B cell (primary cell): Measurements from ENCODE around the gene ZNF574. TPM values are rescaled to one million over a fixed set of nuclear protein-coding genes. Genes with fewer than 3 reads are reported as not detected.
"Not testable (repeated sequence)": the region's sequence is repeated elsewhere in the genome, so short reads cannot be mapped to it uniquely, and the experiment has no call there.

Experiments used
- ATAC-seq: fragments of 200-7000 bp; cut with Tn5 transposase; one replicate; pipeline ENCODE4 v1.10.0; 2021; ENCODE audit warnings: low read depth, mild to moderate bottlenecking, moderate number of reproducible peaks, moderate library complexity
- CTCF ChIA-PET: fragments of 350-600 bp; sonication (Branson Sonifier 250); formaldehyde crosslinking; loops from one replicate; lab custom pipeline; 2021; ENCODE audit warnings: antibody characterized with exemption, inconsistent platforms; lab: Charles Lee
- POLR2A ChIA-PET: fragments of 350-600 bp; sonication (Branson Sonifier 250); formaldehyde crosslinking; loops from one replicate; lab custom pipeline; 2021; ENCODE audit warnings: antibody characterized with exemption; lab: Charles Lee
- DNase-seq: peaks from one replicate; pipeline ENCODE4 v3.0.0; 2013
- H2AFZ ChIP-seq: 2 replicates; pipeline ENCODE4 v1.6.1; 2012; ENCODE audit warnings: mild to moderate bottlenecking, low read depth, low read length; ENCODE audit not compliant: insufficient read depth, poor library complexity, severe bottlenecking
- H3K27ac ChIP-seq, 2 donors: 1 replicate in 1 of 2; 2 replicates in 1 of 2; pipeline ENCODE4 v1.5.1; 2012 to 2013; ENCODE audit warnings: low read length in 2 of 2, mild to moderate bottlenecking in 2 of 2, moderate library complexity in 1 of 2
- H3K27me3 ChIP-seq, 4 experiments: fragments of 200-600 bp in 1 of 4; sonication (generic) in 1 of 4; replicated peaks in 1 of 4; 1 replicate in 2 of 4; 2 replicates in 2 of 4; pipeline versions ENCODE4 v1.6.1 to v1.7.0; 2013 to 2016; ENCODE audit warnings: low read length in 3 of 4, mild to moderate bottlenecking in 2 of 4, mixed read lengths in 1 of 4, moderate library complexity in 1 of 4; ENCODE audit not compliant: insufficient read depth in 4 of 4, control insufficient read depth in 3 of 4; ENCODE audit errors: control extremely low read depth in 1 of 4
- H3K36me3 ChIP-seq, 2 experiments: replicated peaks in 1 of 2; 1 replicate in 1 of 2; 2 replicates in 1 of 2; pipeline versions ENCODE4 v1.6.1 to v1.7.1; 2013; ENCODE audit warnings: low read length in 1 of 2; ENCODE audit not compliant: insufficient read depth in 2 of 2, control insufficient read depth in 1 of 2; ENCODE audit errors: control extremely low read depth in 1 of 2, extremely low read depth in 1 of 2
- H3K4me1 ChIP-seq, 2 donors: fragments of 200-600 bp in 1 of 2; sonication (generic) in 1 of 2; 1 replicate in 1 of 2; 2 replicates in 1 of 2; pipeline versions ENCODE4 v1.5.1 to v1.6.1; 2013 to 2017; ENCODE audit warnings: low read length in 2 of 2; ENCODE audit not compliant: control insufficient read depth in 2 of 2, insufficient read depth in 2 of 2
- H3K4me2 ChIP-seq: replicated peaks from 2 replicates; pipeline ENCODE3; 2012; ENCODE audit warnings: mild to moderate bottlenecking, low read depth, low read length; ENCODE audit not compliant: poor library complexity, severe bottlenecking
- H3K4me3 ChIP-seq, 5 experiments: fragments of 200-600 bp in 1 of 5; sonication (generic) in 1 of 5; 1 replicate in 3 of 5; 2 replicates in 2 of 5; pipeline versions ENCODE4 v1.5.1 to v1.7.0; 2011 to 2016; ENCODE audit warnings: low read length in 4 of 5, mild to moderate bottlenecking in 4 of 5, low read depth in 2 of 5, control low read depth in 1 of 5, moderate library complexity in 1 of 5; ENCODE audit not compliant: insufficient read depth in 1 of 5; ENCODE audit errors: control extremely low read depth in 1 of 5, extremely low read depth in 1 of 5
- H3K79me2 ChIP-seq: fragments of 200-600 bp; sonication (generic); one replicate; pipeline ENCODE4 v1.6.0; 2016; ENCODE audit warnings: low read length; ENCODE audit not compliant: control insufficient read depth, insufficient read depth
- H3K9ac ChIP-seq: fragments of 200-600 bp; sonication (generic); 2 replicates; pipeline ENCODE4 v1.6.1; 2017; ENCODE audit warnings: mild to moderate bottlenecking, low read length, moderate library complexity
- H3K9me3 ChIP-seq, 3 donors: one replicate each; pipeline versions ENCODE4 v1.6.1 to v1.7.1; 2013; ENCODE audit warnings: low read length in 2 of 3; ENCODE audit not compliant: control insufficient read depth in 2 of 3, insufficient read depth in 1 of 3; ENCODE audit errors: control extremely low read depth in 1 of 3
- H4K20me1 ChIP-seq: 2 replicates; pipeline ENCODE4 v1.6.0; 2012; ENCODE audit warnings: mild to moderate bottlenecking, low read length; ENCODE audit not compliant: insufficient read depth, control insufficient read depth, poor library complexity, severe bottlenecking
- H3K27ac Mint-ChIP-seq: one replicate; pipeline ENCODE4 v1.8.0; 2021; ENCODE audit warnings: mixed read lengths
- H3K27me3 Mint-ChIP-seq: one replicate; pipeline ENCODE4 v1.8.0; 2021; ENCODE audit warnings: mixed read lengths
- H3K4me1 Mint-ChIP-seq: one replicate; pipeline ENCODE4 v1.8.0; 2021; ENCODE audit warnings: mixed read lengths
- H3K4me3 Mint-ChIP-seq: one replicate; pipeline ENCODE4 v1.8.0; 2021; ENCODE audit warnings: mixed read lengths
- H3K9me3 Mint-ChIP-seq: one replicate; pipeline ENCODE4 v1.8.0; 2022; ENCODE audit warnings: mixed read lengths; ENCODE audit not compliant: insufficient read depth
- EZH2 ChIP-seq: IDR thresholded peaks from 2 replicates; pipeline ENCODE4 v1.6.1; 2012; ENCODE audit warnings: borderline replicate concordance, low read depth, mild to moderate bottlenecking, moderate library complexity, low read length; ENCODE audit not compliant: insufficient read depth, poor library complexity, severe bottlenecking
- WGBS: methylation state at CpG from one replicate; pipeline ENCODE4 v1.1.5; 2013; ENCODE audit warnings: missing lambda C conversion rate; ENCODE audit not compliant: insufficient coverage; 5-methylcytosine and 5-hydroxymethylcytosine counted together
- intact Hi-C: fragments of 100-400 bp; cut with micrococcal nuclease; formaldehyde crosslinking; loops from one replicate; pipeline ENCODE4 v1.10.0; 2022
- polyA plus RNA-seq: library from polyadenylated mRNA; depleted of rRNA; stranded (reverse); fragments of >200 nt; gene quantifications from 2 replicates; pipeline ENCODE4 v1.2.3, GENCODE V29; 2012
- total RNA-seq, 2 donors: library from RNA; stranded (reverse); fragments of 120-200 nt in 1 of 2; gene quantifications; 1 replicate in 1 of 2; 2 replicates in 1 of 2; pipeline versions ENCODE4 v1.2.3 to v1.2.4, GENCODE V29; 2013 to 2022
- TF ChIP-seq, protein P1 (sequence below): fragments of 200-600 bp; IDR thresholded peaks from one replicate; pipeline ENCODE4 v1.8.0; 2022; ENCODE audit warnings: antibody characterized with exemption, mild to moderate bottlenecking

The ZNF574 gene
- total and polyA plus RNA-seq, 2 donors (not counting 1 experiment from before 2014, with no cell fraction given) = 27.4 to 29.1 TPM

DNA sequence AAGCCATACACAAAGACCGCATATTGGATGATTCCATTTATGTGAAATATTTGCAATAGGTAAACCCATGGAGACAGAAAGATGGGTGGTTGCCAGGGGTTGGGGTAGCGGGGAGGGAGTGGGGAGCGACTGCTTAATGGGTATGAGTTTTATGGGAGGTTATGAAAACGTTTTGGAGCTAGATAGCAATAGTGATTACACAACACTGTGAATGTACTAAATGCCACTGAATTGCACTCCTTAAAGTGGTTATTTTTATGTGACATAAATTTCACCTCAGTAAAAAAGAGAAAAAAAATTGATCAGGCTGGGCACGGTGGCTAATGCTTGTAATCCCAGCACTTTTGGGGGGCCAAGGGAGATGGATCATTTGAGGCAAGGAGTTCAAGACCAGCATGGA lies 42.6 kb upstream of the ZNF574 start:
- Histone ChIP-seq H2AFZ (no peak overlapping the region), H3K4me1 (peaks cover 0 to 5% of the 10 kb centered on the region in 2 donors), H3K27ac (no peak overlapping the region), H4K20me1 (no peaks in the 10 kb centered on the region), H3K36me3 (no peaks in the 10 kb centered on the region), H3K79me2 (no peaks in the 10 kb centered on the region), H3K4me2 (no peak overlapping the region), H3K9me3 (no peaks in the 10 kb centered on the region), H3K4me3 (no peak overlapping the region), H3K27me3 (peaks cover 0 to 6% (median 0%) of the 10 kb centered on the region in 4 experiments), H3K9ac (no peak overlapping the region)
- no peak overlapping the region for H3K4me3 Mint-ChIP-seq
- intact Hi-C loops = no loop called here
- H3K9me3 Mint-ChIP-seq = no peaks in the 10 kb centered on the region
- TF ChIP-seq EZH2 = no peak
- TF ChIP-seq, protein P1, sequence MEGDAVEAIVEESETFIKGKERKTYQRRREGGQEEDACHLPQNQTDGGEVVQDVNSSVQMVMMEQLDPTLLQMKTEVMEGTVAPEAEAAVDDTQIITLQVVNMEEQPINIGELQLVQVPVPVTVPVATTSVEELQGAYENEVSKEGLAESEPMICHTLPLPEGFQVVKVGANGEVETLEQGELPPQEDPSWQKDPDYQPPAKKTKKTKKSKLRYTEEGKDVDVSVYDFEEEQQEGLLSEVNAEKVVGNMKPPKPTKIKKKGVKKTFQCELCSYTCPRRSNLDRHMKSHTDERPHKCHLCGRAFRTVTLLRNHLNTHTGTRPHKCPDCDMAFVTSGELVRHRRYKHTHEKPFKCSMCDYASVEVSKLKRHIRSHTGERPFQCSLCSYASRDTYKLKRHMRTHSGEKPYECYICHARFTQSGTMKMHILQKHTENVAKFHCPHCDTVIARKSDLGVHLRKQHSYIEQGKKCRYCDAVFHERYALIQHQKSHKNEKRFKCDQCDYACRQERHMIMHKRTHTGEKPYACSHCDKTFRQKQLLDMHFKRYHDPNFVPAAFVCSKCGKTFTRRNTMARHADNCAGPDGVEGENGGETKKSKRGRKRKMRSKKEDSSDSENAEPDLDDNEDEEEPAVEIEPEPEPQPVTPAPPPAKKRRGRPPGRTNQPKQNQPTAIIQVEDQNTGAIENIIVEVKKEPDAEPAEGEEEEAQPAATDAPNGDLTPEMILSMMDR = no peak
- peaks cover 12% of the 10 kb centered on the region for H3K27me3 Mint-ChIP-seq
- peaks cover 6% of the 10 kb centered on the region for H3K4me1 Mint-ChIP-seq
- ATAC-seq = no peak
- 95% methylated on average over 2 of the region's 5 CpGs for WGBS
- CTCF ChIA-PET = interaction anchor here (1.2 to 2.0 kb wide), 3 partner anchors 31 to 280 kb away, joined by 3 to 13 read pairs (median 3); partner anchors contain the start of gene RPS19
- no peak overlapping the region for H3K27ac Mint-ChIP-seq
- POLR2A ChIA-PET = no interaction called here
- DNase-seq = no peak

GRCh38 chr19:42034640-42035391 lies 41.1 kb upstream of the ZNF574 start:
- ATAC-seq (peak; percentile 81), DNase-seq (peak; percentile 80)
- H3K36me3 ChIP-seq, H3K27me3 Mint-ChIP-seq, H3K4me3 Mint-ChIP-seq, H3K79me2 ChIP-seq, H3K9me3 Mint-ChIP-seq, H3K9ac ChIP-seq, H4K20me1 ChIP-seq, H3K4me3 ChIP-seq, H3K4me1 ChIP-seq, POLR2A ChIA-PET, H3K27ac ChIP-seq, H3K4me1 Mint-ChIP-seq, H3K27me3 ChIP-seq, H3K27ac Mint-ChIP-seq, H3K9me3 ChIP-seq: not testable (repeated sequence)
- CTCF ChIA-PET = interaction anchor here (0.5 to 2.0 kb wide), 21 partner anchors 11 to 431 kb away, joined by 3 to 13 read pairs (median 3); partner anchors contain the start of genes ARHGEF1, RABAC1 and RPS19
- 56% methylated on average over 1 of the region's 17 CpGs for WGBS
- peak overlapping the region; percentile 40 for H3K4me2 ChIP-seq
- TF ChIP-seq, protein P1 = peak; percentile 86
- H2AFZ ChIP-seq = peak overlapping the region; percentile 10
- intact Hi-C loops = loop anchor here (1.0 kb wide), 1 partner anchor 162 kb away; no protein-coding TSS in a partner anchor
